ENCODE data around the gene IGFLR1.
"Not testable (repeated sequence)": the region's sequence is repeated elsewhere in the genome, so short reads cannot be mapped to it uniquely, and the experiment has no call there.

The IGFLR1 gene

DNA sequence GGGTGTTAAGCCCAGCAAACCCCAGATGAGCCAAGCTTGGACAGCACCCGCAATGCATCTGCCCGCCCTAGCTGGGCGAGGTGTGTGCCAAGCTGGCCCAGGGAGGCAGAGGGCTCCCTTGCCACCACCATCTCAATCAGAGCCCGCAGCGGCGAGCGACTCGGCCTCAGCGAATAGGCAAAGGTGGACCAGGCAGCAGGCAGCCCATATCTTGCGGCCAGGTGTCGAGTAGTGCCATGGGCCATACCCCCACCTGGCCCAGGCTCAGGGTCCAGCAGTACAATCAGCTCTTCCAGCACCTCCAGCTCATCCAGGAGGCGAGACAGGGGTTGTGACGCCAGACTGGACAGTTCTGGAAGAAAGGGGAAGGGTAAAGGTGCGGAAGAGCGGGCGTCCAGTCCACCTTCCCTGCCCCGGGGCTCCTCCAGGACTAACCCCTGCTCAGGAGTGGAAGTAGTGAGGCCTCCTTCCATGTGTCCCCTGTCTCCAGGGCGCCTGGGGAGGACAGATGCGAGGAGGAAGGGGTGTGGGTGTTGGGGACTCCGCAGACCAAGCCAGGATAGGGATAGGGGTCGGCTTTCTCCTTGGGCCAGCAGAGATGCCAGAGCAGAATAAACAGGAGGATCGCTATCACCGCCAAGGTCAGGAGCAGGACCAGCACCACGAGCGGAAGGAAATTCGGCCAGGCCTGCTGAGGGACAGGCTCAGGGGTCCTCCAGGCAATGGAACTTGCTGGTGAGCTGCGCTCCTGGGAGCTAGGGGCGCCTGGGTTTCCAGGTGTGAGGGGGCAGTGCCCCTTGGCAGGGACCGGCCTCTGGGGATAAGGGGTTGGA is 2.8 kb downstream of the IGFLR1 start:
- DNase-seq (ENCODE audit: low spot score) = no peak

DNA sequence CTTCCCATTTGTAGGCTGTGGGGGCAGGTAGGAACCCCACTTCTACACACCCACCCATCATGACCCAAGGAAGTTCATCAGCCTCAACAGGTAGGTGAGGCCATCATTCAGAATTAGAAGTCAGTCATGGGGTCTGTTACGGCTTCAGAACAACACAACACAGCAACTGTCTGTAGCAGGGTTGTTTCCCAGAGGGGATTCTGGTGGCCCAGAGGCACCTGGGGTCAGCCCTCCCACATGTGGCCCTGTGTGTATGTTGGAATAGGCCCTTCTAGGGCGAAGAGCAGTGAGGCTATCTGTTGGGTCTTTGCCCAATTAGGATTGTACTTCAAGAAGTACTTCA is 3.4 kb downstream of the IGFLR1 start:
- no peak for DNase-seq (ENCODE audit: low spot score)

DNA sequence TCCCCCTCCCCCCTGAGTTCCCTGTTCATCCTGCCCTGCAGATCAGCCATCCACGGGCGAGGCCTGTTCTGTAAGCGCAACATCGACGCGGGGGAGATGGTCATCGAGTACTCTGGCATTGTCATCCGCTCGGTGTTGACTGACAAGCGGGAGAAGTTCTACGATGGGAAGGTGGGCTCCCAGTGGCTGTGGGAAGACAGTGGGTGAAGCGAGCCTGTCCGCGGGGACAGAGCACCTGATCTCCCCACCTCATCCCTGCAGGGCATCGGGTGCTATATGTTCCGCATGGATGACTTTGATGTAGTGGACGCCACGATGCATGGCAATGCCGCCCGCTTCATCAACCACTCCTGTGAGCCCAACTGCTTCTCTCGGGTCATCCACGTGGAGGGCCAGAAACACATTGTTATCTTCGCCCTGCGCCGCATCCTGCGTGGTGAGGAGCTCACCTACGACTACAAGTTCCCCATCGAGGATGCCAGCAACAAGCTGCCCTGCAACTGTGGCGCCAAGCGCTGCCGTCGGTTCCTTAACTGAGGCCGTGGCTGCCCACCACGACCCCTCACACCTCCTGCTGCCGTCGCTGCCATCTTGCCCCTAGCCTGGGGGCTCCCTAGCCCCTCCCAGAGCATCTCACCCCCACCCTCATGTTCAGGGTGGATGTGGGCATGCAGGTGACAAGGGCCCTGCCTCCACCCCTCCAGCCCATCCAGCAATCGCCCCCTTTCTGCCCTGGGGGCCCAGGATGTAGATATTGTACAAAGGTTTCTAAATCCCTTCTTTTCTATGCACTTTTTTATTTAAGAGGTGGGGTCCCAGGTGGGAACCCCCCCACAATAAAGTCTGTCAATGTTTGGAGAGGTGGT is 4.0 kb downstream of the IGFLR1 start:
- DNase-seq (ENCODE audit: low spot score) = no peak

DNA sequence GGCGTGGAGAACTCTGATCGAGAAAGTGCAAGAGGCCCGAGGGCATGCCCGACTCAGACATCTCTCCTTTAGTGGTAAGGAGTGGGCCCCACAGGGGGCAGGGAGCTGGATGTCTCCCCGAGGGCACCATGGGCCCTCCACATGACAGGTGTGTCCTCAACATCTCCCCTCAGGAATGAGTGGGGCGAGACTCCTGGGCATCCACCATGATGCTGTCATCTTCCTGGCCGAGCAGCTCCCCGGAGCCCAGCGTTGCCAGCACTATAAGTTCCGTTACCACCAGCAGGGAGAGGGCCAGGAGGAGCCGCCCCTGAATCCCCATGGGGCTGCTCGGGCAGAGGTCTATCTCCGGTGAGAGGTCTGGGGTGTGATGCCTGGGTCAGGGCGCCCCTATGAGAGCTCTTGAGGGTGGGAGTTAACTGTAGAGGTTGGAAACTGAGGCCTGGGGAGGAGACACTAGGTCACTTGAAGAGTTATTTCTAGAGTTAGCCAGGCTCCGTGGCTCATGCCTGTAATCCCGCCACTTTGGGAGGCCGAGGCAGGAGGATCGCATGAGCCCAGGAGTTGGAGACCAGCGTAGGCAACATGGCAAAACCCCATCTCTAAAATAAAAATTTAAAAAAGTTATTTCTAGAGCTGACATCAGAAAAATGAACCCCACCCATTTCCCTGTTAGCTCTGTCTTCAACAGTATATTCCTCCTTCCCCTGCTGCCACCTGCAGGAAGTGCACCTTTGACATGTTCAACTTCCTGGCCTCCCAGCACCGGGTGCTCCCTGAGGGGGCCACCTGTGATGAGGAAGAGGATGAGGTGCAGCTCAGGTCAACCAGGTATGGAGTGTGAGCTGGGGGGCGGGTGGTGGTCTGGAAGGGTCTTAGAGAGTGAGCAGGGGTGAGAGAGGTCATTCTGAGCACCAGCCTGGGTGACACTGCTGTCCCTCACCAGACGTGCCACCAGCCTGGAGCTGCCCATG is 5.1 kb downstream of the IGFLR1 start:
- DNase-seq (ENCODE audit: low spot score) = no peak

DNA sequence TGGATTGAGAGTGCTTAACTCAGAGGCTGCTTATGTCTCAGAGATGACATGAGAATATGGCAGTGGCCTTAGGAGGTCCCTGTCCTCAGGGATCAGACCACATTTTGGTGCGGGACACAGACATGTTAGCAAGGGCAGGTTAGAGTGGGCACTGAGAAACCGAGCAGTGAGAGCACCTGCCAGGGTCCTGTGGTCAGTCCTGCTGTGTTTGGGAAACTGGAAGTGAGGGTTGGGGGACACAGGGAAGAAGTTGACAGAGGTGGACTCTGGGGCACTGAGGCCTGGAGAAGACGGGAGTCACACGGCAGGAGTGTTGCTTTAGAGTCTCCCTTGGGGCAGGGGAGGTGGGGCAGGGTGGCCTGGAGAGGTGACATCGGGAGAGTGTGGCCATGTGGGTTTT is 7.4 kb downstream of the IGFLR1 start:
- no peak for DNase-seq (ENCODE audit: low spot score)

DNA sequence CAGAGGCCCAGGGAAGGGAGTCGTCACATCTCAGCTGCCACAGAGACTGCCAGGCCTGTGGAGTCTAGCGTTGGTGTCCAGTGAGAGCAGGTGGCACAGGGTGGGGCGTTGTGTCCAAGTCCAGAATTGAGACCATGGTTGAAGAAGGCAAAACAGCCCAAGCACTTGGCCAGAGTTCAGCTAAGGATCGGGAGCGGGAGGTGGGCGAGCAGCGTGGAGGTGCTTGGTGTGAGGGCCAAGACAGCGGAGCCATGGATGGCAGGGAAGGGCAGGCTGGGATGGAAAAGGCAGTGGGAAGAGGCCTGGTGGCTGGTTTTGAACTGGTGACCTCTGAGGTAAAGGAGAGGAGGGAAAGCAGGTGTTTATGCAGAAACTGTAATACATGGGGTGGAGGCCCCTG is 8.0 kb downstream of the IGFLR1 start:
- no peak for DNase-seq (ENCODE audit: low spot score)

DNA sequence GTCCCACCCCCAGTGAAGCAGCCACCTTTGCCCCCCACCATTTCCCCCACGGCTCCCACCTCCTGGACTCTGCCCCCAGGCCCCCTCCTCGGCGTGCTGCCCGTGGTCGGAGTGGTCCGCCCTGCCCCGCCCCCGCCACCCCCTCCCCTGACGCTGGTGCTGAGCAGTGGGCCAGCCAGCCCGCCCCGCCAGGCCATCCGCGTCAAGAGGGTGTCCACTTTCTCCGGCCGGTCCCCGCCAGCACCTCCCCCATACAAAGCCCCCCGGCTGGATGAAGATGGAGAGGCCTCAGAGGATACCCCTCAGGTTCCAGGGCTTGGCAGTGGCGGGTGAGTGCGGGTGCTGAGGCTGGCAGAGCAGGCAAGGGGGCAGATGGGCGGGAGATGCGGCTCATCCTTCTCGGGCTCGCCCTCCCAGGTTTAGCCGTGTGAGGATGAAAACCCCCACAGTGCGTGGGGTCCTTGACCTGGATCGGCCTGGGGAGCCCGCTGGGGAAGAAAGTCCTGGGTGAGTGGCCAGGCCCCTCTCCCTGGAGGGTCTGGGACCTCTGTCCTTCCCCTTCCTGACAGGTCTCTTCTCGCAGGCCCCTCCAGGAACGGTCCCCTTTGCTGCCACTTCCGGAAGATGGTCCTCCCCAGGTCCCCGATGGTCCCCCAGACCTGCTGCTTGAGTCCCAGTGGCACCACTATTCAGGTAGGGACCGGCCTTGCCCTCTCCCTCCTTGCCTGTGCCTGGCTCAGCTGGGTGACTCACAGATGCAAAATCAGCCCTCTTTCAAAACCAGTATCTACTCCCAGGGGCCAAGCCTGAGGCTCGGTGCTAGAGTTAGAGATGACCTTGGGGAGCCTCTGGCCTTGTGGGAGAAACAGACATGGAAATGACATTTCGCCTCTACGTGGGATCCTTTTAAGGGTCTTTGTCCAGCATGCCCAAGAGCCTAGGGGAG is 8.8 kb downstream of the IGFLR1 start:
- no peak for DNase-seq (ENCODE audit: low spot score)

DNA sequence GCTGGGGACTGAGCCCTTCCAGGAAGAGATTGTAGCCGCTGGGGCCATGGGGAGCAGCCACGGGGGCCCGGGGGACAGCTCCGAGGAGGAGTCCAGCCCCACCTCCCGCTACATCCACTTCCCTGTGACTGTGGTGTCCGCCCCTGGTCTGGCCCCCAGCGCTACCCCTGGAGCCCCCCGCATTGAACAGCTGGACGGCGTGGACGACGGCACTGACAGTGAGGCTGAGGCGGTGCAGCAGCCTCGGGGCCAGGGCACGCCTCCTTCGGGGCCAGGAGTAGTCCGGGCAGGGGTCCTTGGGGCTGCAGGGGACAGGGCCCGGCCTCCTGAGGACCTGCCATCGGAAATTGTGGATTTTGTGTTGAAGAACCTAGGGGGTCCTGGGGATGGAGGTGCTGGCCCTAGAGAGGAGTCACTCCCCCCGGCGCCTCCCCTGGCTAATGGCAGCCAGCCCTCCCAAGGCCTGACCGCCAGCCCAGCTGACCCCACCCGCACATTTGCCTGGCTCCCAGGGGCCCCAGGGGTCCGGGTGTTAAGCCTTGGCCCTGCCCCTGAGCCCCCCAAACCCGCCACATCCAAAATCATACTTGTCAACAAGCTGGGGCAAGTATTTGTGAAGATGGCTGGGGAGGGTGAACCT is 9.6 kb downstream of the IGFLR1 start:
- DNase-seq (ENCODE audit: low spot score) = no peak

DNA sequence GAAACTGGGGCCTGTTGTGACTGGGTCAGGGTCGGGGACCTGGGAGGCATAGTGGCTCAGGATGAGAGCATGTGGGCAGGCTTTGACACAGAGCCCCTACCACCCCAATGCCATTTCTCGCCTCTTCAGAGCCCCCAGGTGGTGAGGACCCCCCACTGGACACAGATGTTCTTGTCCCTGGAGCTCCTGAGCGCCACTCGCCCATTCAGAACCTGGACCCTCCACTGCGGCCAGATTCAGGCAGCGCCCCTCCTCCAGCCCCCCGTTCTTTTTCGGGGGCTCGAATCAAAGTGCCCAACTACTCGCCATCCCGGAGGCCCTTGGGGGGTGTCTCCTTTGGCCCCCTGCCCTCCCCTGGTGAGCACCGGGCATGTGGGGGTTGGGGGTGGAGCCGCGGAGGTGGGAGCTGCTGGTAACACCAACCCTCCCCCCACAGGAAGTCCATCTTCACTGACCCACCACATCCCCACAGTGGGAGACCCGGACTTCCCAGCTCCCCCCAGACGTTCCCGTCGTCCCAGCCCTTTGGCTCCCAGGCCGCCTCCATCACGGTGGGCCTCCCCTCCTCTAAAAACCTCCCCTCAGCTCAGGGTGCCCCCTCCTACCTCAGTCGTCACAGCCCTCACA is 10.4 kb downstream of the IGFLR1 start:
- DNase-seq (ENCODE audit: low spot score) = no peak

DNA sequence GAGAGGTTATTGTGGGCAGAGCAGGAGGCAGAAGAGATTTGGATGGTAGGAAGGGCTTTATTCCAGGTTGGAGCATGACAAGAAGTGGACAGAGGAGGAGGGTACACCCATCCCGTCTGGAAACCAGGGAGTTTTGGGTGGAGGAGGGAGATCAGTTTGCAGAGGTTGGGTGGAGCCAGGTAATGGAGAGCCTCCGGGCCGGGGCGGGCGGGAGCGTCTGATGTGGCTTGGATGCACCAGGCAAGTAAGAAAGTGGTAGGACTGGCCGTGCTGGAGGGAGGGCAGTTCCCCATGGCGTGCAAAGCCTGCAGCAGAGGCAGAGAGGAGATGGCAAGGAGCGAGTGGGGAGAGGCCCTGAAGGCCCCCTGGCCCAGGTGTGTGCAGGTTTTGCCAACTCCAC is 10.9 kb downstream of the IGFLR1 start:
- no peak for DNase-seq (ENCODE audit: low spot score)

DNA sequence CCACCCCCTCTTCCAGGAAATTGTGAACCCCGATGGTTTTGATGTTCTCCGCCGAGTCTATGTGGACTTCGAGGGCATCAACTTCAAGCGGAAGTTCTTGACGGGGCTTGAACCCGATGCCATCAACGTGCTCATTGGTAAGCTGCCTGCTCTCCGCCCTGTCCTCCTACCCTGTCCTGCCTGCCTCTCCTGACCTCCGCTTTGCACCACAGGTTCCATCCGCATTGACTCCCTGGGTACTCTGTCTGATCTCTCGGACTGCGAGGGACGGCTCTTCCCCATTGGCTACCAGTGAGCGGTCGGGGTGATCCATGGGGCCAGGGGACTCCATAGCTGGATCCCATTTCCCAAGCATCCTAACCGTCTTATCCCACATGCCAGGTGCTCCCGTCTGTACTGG is 11.9 kb downstream of the IGFLR1 start:
- no peak for DNase-seq (ENCODE audit: low spot score)

DNA sequence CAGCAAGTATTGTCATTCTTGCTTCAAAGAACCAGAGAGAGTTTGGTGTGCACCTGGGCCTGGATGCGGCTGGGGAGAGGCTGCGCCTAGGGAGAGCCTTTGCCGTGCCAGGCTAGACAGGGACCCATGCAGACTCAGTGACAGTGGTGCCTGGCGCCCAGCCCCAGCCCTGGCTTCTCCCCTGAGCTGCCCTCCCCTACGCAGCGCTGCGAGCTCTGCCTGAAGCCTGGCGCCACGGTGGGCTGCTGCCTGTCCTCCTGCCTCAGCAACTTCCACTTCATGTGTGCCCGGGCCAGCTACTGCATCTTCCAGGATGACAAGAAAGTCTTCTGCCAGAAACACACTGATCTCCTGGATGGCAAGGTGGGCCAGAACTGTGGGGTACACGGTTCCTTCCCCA is 12.5 kb downstream of the IGFLR1 start:
- DNase-seq (ENCODE audit: low spot score) = no peak

DNA sequence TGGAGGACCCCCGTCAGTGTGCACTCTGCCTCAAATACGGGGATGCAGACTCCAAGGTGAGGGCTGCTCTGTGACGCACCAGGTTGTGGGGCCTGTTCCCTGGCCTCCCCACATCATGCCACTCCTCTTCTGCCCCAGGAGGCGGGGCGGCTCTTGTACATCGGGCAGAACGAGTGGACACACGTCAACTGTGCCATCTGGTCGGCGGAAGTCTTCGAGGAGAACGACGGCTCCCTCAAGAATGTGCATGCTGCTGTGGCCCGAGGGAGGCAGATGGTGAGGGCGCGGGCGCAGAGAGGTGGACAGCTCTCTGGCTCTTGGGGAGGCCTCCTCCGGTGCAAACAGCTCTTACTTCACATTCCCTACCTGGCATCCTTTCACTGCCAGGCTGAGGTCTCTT is 13.2 kb downstream of the IGFLR1 start:
- no peak for DNase-seq (ENCODE audit: low spot score)

DNA sequence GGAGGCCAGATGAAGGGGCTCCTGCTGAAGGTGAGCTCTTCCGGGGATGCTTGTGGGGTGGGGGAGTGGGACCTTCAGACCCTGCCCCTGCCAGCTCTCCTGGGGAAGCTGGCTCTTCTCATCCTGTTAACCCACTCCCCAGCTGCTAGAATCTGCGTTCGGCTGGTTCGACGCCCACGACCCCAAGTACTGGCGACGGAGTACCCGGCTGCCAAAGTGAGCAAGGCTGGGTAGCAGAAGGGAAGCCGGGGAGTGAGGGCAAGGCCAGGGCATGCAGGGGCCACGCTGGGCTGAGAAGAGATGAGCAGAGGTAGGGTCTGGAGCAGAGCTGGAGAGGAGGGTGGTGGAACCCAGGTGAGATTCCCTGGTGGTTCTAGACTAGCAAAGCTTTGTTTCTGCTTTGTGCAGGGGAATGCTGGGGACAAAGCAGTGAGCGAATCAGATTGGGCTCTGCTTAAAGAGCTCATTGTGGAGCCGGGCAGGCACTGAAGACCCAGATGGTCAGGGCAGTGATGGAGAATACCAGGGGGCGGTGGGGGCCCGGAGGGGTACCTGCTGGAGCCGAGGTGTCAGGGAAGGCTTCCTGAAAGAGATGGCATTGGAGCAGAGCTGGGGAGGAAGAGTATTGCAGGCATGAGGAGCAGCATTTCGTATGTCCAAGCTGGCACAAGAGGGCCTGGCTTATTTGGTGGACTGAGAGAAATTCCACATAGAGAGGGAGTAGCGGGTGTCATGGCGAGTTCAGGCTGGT is 14.1 kb downstream of the IGFLR1 start:
- no peak for DNase-seq (ENCODE audit: low spot score)

DNA sequence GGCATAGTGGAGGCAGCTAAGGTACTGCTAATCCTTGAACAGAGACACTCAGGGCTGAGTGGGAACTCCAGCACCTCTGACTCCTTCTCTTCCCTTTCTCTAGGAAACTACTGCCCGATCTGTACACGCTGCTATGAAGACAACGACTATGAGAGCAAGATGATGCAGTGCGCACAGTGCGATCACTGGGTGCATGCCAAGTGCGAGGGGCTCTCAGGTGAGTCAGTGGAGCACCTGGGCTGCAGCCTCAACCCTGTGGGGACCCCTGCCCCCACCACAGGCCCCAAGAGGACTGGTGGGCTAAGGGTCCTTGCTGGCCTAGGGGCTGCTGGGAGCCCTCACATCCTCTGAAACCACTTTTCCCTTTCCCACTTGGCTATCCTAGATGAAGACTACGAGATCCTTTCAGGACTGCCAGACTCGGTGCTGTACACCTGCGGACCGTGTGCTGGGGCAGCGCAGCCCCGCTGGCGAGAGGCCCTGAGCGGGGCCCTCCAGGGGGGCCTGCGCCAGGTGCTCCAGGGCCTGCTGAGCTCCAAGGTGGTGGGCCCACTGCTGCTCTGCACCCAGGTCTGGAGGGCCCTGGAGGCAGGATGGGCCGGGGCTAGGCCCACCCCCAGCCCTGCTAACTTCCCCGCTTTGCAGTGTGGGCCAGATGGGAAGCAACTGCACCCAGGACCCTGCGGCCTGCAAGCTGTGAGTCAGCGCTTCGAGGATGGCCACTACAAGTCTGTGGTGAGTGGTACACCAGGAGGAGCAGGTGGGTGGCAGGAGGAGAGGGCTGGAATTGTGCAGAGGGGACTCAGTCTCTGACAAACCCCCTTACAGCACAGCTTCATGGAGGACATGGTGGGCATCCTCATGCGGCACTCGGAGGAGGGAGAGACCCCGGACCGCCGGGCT is 14.9 kb downstream of the IGFLR1 start:
- DNase-seq (ENCODE audit: low spot score) = no peak

DNA sequence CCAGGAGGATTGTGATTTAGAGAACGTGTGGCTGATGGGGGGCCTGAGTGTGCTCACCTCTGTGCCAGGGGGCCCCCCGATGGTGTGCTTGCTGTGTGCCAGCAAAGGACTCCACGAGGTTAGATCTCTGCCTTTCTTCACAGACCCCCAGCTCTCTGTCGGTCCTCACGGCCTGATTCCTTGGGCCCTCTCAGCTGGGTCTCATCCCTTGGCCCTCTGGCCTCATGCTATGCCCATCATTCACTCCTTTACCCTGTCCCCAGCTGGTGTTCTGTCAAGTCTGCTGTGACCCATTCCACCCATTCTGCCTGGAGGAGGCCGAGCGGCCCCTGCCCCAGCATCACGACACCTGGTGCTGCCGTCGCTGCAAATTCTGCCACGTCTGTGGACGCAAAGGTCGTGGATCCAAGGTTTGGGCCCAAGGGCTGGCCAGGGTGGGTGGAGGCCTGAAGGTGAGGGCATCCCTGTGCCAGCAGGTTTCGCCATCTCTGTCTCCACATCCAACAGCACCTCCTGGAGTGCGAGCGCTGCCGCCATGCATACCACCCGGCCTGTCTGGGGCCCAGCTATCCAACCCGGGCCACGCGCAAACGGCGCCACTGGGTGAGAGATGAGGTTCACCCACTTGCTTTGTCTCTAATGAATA is 16.9 kb downstream of the IGFLR1 start:
- no peak for DNase-seq (ENCODE audit: low spot score)

DNA sequence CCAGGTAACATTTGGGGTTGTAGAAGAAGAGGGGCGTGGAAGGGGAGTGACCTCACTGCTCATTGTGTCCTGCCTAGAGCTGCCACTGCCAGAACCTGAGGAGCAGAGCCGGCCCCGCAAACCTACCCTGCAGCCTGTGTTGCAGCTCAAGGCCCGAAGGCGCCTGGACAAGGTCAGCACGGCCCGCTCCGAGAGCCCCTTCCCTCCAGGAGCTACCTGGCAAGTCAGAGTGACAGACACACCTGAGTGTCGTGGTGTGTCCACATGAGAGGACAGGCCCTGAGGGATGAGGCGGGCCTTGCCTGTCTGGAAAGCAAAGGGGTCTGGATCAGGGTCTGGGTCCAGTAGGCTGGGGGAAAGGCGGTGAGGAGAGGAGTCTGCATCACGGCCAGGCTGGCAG is 17.7 kb downstream of the IGFLR1 start:
- DNase-seq (ENCODE audit: low spot score) = no peak

DNA sequence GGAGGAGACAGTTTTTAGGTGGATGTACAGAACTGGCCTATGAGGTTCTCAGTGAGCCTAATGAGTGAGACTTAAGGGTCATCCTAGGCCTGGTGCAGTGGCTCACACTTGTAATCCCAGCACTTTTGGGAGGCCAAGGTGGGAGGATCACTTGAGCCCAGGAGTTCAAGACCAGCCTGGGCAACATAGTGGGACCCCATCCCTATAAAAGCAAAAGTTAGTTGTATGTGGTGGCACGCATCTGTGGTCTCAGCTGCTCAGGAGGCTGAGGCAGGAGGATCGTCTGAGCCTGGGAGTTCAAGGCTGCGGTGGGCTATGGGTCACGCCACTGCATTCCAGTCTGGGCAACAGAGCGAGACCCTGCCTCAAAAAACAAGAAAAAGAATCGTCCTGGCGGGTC is 18.1 kb downstream of the IGFLR1 start:
- not testable (repeated sequence) for DNase-seq (ENCODE audit: low spot score)

All from AG08395 (cell line).